GM19035 (cell line): Measurements from ENCODE around the gene POU1F1.
A peak's percentile ranks its signal among the peaks of the same experiment; 100 is the strongest.
"Not testable (repeated sequence)": the region's sequence is repeated elsewhere in the genome, so short reads cannot be mapped to it uniquely, and the experiment has no call there.

ENCODE experiments used
- ATAC-seq: cut with Tn5 transposase; IDR thresholded peaks from one replicate; pipeline ENCODE4 v1.9.1; 2021; ENCODE audit not compliant: unreplicated experiment

Gene POU1F1

DNA sequence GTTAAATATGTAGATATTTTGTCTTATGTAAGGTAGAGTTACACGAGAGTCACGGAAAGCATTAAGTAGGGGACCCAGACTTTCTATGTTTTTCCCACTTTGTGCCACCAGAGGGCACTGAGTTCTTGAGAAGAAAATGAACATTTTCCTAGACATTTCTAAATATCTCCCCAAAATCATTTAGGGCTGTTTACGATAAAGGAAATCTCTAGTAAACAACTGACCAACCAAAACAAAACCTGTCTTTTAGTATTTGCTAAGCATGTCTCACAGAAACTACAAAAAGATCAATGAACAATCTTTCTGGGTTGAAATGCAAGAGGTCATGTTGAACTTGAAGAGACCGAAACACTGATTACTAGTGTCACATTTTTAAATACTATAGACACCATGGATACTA lies 16.1 kb downstream of the POU1F1 start:
- ATAC-seq, result peak; percentile 79

DNA sequence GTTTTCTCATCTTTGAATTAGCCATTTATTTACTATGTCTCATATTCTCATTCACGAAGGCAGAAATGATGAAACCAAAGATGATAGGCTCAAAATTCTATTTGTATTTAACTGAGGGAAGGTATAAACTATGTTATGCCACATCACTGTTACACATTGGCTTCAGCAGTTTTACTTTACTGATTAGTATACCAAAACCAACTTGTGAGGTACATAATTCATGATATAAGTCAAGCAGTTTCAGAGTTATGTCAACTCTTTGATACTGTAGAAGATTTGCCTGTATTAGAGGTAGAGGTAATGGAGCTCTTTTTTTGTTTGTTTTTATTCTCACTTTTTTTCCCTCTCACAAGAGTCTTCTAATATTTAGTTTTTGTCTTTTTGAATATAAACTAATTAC lies 26.4 kb downstream of the POU1F1 start:
- no peak for ATAC-seq

DNA sequence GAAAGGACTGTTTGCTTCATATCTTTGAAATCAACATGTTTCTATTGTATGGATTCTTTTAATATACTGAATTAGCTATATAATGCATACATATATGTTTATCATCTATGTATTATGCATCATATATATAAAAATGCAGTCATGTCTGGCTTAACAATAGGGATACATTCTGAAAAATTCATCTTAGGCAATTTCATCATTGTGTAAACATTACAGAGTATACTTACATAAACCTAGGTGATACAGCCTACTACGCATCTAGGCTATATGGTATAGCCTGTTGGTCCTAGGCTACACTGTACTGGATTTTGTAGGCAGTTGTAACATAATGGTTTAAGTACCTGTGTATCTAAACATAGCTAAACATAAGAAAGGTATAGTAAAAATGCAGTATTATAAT lies 27.6 kb downstream of the POU1F1 start:
- ATAC-seq, result no peak

DNA sequence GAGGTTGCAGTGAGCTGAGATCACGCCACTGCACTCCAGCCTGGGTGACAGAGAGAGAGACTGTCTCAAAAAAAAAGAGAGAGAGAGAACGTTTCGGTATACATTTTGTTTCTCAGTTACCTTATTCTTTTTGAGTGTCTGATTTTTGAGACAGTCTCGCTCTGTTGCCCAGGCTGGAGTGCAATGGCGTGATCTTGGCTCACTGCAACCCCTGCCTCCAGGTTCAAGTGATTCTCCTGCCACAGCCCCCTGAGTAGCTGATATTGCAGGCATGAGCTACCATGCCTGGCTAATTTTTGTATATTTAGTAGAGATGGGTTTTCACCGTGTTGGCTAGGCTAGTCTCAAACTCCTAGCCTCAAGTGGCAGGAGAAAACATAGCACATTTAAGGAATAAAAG lies 28.2 kb downstream of the POU1F1 start:
- ATAC-seq, result not testable (repeated sequence)

DNA sequence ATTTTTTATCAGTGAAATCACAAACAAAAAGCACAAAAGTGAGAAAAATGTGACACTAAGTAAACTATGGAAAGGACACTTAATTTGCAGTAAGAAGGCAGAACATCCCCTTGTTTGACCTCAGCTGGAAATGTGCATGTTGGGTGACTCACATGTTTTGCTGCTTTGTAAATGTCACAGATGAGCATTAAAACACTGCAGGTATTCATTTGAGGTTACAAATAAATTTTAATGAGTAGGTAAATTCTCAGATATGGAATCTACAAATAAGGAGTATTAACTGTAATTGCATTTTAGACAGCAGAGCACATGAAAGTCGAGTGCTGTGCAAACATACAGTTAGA lies 29.0 kb downstream of the POU1F1 start:
- ATAC-seq, result no peak

DNA sequence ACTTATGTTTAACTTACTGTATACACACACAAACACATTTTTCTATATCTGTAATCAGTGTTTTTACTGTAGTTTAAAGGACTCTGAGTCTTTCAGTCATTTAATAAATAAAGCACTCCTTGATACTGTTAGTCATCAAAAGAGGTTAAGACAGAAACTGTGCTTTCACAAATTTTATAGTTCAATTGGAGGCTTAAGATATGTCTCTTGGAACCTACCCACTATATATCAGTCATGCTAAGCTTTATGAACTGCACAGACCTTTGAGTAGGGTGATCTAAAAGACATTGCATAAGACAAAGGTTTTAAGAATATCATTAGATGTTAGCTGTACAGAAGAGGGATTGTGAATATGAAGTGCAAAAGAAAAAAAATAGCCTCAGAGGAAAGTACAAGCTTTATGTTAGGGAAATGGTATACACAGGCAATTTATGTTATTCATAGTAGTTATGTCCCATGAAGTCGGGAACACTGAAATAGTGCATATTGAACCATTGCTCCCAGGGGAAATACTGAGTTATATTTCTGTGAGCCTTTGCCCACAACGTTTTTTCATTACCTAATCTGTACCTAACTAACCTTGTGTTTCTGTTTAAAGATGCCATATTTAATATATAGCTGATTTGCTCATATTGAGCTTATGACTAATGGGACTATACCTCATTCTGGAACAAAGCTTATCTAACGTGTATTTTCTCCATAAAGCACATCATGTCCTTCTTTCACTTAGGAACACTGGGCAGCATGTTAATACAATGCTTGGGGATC lies 29.5 kb downstream of the POU1F1 start:
- no peak for ATAC-seq

DNA sequence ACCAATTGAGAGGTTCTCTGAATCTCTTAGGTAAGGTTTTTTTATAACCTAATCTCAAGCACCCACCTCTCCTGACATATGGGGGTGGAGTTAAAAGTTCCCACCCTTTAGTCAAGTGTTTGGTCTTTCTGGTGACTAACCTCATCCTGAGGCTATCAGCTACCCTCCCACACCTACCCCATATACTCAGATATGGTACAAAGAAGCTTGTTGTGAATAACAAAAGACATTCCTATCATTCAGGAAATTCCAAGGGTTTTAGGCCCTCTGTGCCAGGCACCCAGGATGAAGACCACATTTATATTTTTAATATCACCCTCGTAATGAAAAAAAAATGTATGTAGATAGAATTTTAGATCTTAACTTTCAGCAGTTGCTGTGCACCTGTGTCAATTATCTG lies 40.3 kb downstream of the POU1F1 start:
- ATAC-seq, result no peak

DNA sequence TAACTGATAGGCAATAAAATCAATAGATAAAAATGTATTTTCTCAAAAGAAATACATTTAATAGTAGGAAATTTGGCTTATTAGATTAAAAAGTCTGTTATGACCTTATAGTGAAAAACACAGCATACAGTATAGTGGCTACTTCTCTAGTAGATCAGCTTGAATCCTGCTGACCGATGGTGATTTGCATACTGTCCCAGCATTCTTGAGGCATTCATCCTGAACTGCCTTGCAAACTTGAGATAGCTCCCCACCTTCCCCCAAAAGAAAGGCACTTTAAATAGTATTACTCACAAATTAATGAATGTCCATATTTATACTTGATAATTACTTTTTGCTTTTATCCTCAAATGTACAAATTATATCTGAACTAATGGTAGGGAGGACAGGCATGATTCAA lies 42.6 kb downstream of the POU1F1 start:
- ATAC-seq, result no peak

DNA sequence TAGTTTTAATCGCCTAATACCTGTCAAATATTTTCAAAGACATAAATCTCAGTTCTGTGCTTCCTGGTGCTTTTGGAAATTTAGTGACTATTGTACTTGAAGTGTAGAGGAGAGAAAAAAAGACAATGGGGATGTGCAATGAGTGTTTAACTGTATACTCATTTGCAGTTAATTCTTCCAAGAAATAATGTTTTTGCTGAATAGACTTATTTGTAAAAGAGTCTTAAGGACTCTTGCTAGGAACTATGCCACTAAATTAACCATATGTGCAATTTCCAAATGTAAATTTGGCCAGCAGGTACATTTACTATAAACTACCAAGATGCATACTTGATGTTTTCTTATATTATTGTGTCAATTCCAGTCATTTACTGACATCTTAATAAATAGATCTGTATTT lies 47.3 kb downstream of the POU1F1 start:
- no peak for ATAC-seq

DNA sequence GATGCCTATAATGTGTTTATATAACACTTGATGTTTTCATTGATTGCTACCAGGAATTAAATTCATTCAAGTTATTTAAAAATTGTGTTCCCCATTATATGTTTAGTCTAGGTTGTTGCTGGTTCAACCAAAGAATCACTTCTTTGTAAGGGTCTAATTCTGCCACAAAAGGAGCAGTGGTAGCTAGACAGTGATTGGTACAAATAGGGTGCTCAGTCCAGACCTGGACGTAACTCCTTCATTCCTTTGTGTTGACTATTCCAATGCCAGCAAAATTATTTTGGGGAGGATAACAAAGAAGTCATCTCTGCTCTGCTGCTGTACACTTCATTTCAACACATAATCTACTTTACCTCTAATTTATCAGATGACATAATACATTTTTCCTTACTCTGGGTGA lies 48.1 kb downstream of the POU1F1 start:
- ATAC-seq, result no peak

DNA sequence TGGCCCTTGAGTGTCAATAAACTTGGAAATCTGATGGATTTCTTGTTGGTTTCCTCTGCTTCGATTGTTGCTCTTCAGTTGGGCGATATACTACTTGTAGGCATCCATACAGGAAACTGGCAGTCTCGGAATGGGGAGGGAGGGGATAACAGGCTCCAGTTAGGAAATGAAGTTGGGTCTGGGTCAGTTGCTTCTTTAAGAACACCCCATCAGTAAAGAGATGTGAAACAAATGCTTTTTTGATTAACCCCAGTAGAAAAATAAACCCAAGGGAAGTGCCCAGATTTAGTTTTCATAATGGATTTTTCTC lies 48.6 kb downstream of the POU1F1 start:
- peak; percentile 1 for ATAC-seq

DNA sequence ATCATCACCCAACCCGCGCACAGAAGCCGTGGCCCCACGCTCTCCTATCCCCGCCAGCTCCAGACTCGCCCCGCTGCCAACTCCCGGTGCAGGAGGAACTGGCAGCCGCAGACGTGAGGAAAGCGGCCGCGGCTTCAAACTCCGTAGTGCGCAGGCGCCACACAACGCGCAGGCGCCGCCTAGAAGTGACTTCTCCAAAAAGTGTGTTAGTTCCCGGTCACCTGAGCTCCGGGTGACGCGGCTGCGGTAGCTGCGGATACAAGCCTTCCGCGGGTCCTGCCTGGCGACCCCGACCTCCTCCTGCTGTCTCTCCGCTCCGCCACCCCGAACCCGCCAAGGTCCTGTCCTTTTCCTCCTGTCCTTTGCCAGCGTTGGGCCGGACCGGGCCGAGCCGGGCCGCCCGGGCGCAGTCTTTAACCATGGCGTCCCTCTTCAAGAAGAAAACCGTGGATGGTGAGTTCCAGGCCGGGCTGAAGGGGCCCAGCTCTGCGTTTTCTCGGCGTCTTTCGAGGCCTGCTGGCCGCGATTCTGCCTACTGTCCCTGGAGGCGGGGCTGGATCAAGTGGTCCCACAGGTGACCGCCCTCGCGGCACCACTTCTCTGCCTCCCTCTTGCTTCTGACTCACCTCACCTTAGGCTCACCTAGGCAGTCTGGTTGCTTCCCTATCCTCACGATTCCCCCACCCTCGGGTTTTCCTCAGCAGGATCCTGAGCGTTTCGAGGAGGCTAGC lies 49.1 kb downstream of the POU1F1 start, which contains the start of gene CHMP2B:
Gene CHMP2B (plus strand): TSS at position 206 of the 731 bp plus-strand sequence. CDS start 214 bp downstream, at position 420.
- peak; percentile 98 for ATAC-seq

DNA sequence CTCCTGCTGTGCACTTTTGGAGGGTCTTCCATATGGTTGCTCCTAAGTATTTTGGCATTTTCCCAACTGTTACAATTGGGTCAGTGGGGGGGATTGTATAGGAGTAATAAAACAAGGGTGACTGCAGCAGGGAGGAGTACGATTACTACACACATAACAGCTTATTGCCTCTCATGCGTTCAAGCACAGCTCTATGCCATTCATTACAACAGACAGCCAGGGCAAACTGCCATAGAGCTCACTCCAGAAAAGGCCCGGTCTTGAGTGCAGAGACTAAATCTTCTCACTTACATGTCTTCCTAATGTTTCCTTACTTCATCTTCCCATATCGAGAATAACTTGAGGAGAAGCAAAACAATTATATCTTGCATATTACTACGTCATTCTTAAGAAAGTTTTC lies 50.7 kb downstream of the POU1F1 start:
- ATAC-seq, result no peak

DNA sequence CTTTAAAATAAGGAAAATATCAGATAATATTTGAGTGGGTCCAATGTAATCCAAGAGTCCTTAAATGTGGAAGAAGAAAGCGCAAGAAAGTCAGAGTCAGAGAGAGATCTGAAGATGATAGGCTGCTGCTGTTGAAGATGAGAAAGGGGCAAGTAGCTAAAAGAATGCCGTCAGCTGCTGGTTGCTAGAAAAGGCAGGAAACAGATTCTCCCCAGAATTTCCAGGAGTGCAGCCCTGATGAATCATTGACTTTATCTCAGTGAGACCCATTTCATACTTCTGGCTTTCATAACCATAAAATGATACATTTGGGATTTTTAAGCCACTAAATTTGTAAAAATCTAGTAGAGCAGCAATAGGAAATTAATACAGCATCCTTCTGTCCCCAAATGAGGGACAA lies 56.8 kb downstream of the POU1F1 start:
- ATAC-seq, result no peak

DNA sequence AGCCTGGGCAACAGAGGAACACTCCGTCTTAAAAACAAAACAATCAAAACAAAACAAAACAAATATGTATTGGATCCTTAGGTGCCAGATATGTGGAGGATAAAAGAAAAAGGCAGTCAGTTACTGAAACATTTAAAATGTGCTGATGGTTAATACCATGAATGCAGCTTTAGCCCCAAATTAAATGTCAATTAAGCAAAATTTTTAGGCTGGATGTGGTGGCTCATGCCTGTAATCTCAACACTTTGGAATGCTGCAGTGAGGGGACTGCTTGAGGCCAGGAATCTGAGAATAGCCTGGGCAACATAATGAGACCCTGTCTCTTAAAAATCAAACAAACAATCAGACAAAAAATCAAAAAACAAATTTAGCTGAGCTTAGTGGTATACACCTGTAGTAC lies 57.8 kb downstream of the POU1F1 start:
- ATAC-seq, result no peak
